GM15510 (cell line): Measurements from ENCODE around the gene RPS6KA4.

Source experiments
- POLR2A ChIP-seq: IDR thresholded peaks from 3 replicates; pipeline ENCODE4 v1.6.1; 2011; ENCODE audit warnings: borderline replicate concordance; ENCODE audit not compliant: insufficient read length; ENCODE audit errors: extremely low read depth

The RPS6KA4 gene

GRCh38 chr11:64407221-64407620 is 48.3 kb downstream of the RPS6KA4 start:
- TF ChIP-seq POLR2A: no peak

DNA sequence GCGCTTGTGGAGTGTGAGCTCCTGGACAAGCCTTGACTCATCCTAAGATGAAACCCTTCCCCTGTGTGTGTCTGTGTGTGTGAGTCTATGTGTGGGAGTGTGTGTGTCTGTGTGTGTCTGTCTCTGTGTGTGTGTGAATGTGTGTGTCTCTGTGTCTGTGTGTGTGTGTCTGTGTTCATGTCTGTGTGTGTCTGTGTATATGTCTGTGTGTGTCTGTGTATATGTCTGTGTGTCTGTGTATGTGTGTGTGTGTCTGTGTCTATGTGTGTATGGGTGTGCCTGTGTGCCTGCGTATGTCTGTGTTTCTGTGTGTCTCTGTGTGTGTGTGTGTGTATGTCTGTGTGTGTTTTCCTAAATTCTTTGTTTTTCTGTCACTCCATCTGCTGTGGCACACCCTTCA is 48.7 kb downstream of the RPS6KA4 start:
- TF ChIP-seq POLR2A: no peak

DNA sequence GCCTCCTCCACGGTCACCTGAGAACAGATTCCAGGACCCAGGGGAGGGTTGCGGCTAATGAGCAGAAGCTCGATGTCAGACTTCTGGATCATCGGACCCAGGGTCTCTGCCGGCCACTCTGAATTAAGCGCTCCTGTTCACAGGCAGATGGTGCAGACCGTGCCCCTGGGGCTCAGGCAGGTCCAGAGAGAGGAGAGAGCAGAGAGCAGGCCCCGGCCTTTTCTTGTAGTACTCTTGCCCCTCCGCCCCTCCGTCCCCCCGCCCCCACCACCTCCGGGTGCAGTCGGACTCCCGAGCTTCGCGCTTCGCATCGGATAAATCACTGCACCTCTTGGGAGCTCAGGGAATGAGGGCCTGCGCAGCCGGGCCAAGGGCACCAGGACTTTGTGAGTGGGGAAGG is 50.3 kb downstream of the RPS6KA4 start:
- no peak for TF ChIP-seq POLR2A

DNA sequence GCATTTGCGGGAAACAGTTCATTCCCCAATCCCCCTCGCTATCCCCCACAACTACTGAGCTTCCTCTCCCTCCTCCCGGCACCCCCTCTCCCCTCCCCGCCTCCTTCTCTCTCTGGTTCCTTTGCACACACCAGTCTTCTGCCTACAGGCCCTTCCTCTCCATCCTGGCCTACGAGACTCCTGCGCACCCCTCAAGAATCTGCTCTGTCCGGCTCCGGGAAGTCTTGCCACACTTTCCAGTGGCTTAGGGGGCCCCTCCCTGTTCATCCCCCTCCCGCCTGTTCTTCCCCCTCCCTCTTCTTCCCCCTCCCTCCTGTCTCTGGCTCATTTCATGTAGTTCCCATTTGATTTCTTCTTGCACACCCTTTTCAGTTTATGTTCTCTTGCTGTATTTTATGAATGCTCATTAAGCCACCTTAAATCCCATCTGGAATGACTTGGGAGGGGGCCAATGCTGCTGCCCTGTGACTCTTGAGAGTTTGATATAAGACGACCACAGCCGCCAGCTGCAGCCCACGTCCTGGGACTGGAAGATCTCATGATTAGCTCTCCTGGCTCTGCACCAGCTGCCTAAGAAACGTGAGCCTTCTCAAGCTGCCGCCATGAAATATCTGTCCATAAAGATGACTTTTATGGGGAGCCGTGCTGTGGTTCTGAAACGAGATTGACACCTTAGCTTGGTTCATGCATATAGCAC is 50.9 kb downstream of the RPS6KA4 start:
- TF ChIP-seq POLR2A: no peak

DNA sequence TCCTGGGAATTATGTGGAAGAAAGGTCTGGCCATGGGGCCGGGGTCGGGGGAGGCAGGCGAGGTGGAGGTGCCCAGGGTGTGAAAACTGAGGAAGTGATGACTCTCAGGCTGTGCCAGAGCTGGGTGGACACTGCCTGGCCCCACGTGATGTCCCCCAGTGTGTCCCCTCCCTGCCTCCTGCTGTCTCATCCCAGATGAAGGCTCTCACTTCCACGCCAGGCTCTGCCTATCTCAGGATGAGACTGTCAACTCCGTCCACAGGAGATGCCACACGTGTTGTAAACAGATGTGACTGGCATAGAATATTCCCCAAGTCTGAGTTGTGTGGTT is 51.4 kb downstream of the RPS6KA4 start:
- no peak for TF ChIP-seq POLR2A

- TF ChIP-seq POLR2A: no peak
Measured at GRCh38 chr11:64413417-64413816, 54.5 kb downstream of the RPS6KA4 start.

GRCh38 chr11:64415286-64415685 is 56.3 kb downstream of the RPS6KA4 start:
- no peak for TF ChIP-seq POLR2A

- no peak for TF ChIP-seq POLR2A
Measured at GRCh38 chr11:64415996-64416728, 57.2 kb downstream of the RPS6KA4 start.

DNA sequence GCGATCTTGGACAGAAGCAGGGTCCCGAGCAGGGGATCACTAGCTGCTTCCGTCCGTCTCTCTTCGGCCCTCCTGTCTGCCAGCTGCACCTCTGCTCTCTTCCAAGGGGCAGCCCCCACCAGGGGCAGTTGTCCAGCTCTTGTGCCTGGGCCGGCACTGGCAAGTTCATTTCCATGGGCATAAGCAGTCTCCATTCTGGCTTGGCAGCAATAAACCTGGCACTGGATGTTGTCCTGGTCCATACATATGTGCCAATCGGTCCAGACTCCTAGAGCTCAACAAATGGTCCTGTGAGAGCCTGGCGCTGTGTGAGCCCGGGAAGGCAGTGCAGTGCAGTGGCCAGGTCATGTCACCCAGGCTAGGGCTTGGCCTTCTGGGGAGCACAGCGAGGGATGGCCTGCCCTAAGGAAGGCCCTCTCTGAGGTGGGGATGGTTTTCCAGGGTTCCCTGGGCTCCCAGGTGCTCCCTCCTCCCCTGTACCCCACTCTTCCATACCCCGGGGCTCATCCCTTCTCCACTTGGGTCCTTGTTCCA is 60.4 kb downstream of the RPS6KA4 start:
- no peak for TF ChIP-seq POLR2A

- TF ChIP-seq POLR2A: no peak
Measured at GRCh38 chr11:64419818-64420485, 61.0 kb downstream of the RPS6KA4 start.
